AG08395 (cell line): ENCODE data around the gene ANKS3.

Experiments used
- DNase-seq: peaks from one replicate; pipeline ENCODE4 v3.0.0; 2012; ENCODE audit warnings: mixed read lengths, low spot score

Gene ANKS3

GRCh38 chr16:4684058-4684715, 49.9 kb downstream of the ANKS3 start:
- DNase-seq: no peak

GRCh38 chr16:4683255-4684057, 50.6 kb downstream of the ANKS3 start:
- DNase-seq: no peak

GRCh38 chr16:4682616-4683254, 51.3 kb downstream of the ANKS3 start:
- no peak for DNase-seq

- no peak for DNase-seq
Observed at GRCh38 chr16:4682084-4682591, 51.9 kb downstream of the ANKS3 start.

- no peak for DNase-seq
Observed at GRCh38 chr16:4681471-4682083, 52.5 kb downstream of the ANKS3 start.

- DNase-seq: no peak
Observed at GRCh38 chr16:4680673-4681470, 53.2 kb downstream of the ANKS3 start.

GRCh38 chr16:4679850-4680636, 54.0 kb downstream of the ANKS3 start:
- DNase-seq: no peak

- no peak for DNase-seq
Observed at GRCh38 chr16:4679156-4679849, 54.8 kb downstream of the ANKS3 start.

- DNase-seq: no peak
Observed at GRCh38 chr16:4678596-4678995, 55.5 kb downstream of the ANKS3 start.

- no peak for DNase-seq
Observed at GRCh38 chr16:4677994-4678393, 56.1 kb downstream of the ANKS3 start.

GRCh38 chr16:4677390-4677789, 56.7 kb downstream of the ANKS3 start:
- no peak for DNase-seq

- DNase-seq: no peak
Observed at GRCh38 chr16:4676831-4677230, 57.2 kb downstream of the ANKS3 start.

- no peak for DNase-seq
Observed at GRCh38 chr16:4675864-4676786, 57.9 kb downstream of the ANKS3 start.

GRCh38 chr16:4674926-4675530, 59.0 kb downstream of the ANKS3 start:
- no peak for DNase-seq

GRCh38 chr16:4673387-4674046, 60.6 kb downstream of the ANKS3 start:
- no peak for DNase-seq

- DNase-seq: no peak
Observed at GRCh38 chr16:4668313-4668960, 65.6 kb downstream of the ANKS3 start.

GRCh38 chr16:4667203-4667963, 66.7 kb downstream of the ANKS3 start:
- no peak for DNase-seq
